HFF-Myc (cell line): ENCODE measurements around the gene PHIP.

Experiments used
- DNase-seq: peaks from one replicate; pipeline ENCODE4 v3.0.0-alpha.2; 2011; ENCODE audit warnings: low read depth; ENCODE audit errors: extremely low read depth
- H3K4me3 ChIP-seq: replicated peaks from 2 replicates; pipeline ENCODE4 v1.5.1; 2011; ENCODE audit warnings: low read depth, mild to moderate bottlenecking, control low read depth, low read length
- CTCF ChIP-seq: IDR thresholded peaks from 2 replicates; pipeline ENCODE4 v1.5.1; 2012; ENCODE audit warnings: mild to moderate bottlenecking, low read depth, low read length, control low read depth; ENCODE audit errors: missing control alignments

Gene PHIP

GRCh38 chr6:78953798-78954197, 124.3 kb downstream of the PHIP start:
- TF ChIP-seq CTCF, result no peak
- H3K4me3 ChIP-seq, result no peak overlapping the region
- DNase-seq, result no peak

GRCh38 chr6:78952362-78952761, 125.7 kb downstream of the PHIP start:
- H3K4me3 ChIP-seq, result no peak overlapping the region
- no peak for DNase-seq
- TF ChIP-seq CTCF, result no peak

- DNase-seq, result no peak
- TF ChIP-seq CTCF, result no peak
- no peak overlapping the region for H3K4me3 ChIP-seq
Observed at GRCh38 chr6:78948785-78949184, 129.3 kb downstream of the PHIP start.

DNA sequence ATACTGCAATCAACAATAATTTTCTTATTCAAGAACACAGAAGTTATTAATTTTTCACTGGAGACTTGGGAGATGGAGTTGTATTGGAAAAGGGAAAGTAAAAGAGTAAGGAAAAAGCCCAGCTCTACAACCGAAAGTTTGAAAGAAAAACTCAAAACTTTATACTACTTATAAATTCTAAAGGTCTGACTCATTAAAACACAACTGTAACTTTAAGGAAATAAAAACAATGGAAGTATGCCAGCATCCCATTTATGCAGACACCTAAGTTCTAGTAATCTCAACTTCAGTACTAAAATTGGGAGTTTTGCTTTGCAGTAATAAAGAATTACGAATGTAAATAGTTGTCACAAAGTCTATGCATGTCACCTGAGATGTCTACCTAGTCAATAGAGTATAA, 130.1 kb downstream of the PHIP start:
- H3K4me3 ChIP-seq, result no peak overlapping the region
- peak; percentile 33 for DNase-seq
- TF ChIP-seq CTCF, result no peak

DNA sequence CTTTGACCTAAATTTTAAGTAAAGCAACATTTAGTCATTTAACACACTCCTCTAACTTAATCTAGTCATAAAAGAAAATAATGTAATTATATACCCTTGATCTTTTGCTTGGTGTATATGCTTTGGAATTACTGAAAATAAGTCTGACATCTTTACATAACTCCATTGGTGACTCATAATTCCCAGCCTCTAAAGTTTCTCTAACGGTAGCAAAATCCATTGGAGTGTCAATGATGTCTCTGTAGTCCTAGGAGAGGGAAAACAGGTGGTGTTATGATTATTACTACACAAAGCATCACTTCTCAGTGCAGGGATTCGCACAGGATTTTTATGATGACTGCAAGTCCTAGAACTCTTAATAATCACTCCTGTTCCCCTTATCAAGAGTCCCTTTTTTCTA, 130.5 kb downstream of the PHIP start:
- no peak for DNase-seq
- TF ChIP-seq CTCF, result no peak
- no peak overlapping the region for H3K4me3 ChIP-seq

GRCh38 chr6:78942446-78942845, 135.6 kb downstream of the PHIP start:
- no peak overlapping the region for H3K4me3 ChIP-seq
- DNase-seq, result no peak
- TF ChIP-seq CTCF, result no peak

GRCh38 chr6:78936515-78936914, 141.5 kb downstream of the PHIP start:
- H3K4me3 ChIP-seq, result no peak overlapping the region
- DNase-seq, result no peak
- TF ChIP-seq CTCF, result no peak
